Posterior cingulate gyrus (tissue), 11 donors: ENCODE results near the gene RFTN1.

Source experiments
- DNase-seq, 10 donors: peaks; one replicate each; pipeline versions ENCODE4 v3.0.0 to v3.0.0-alpha.2; 2020 to 2021; ENCODE audit warnings: mixed read lengths in 3 of 10
- intact Hi-C: fragments of 100-400 bp; cut with DNase I; formaldehyde crosslinking; loops from one replicate; pipeline ENCODE4 v1.15.1; 2023

The RFTN1 gene

GRCh38 chr3:16513141-16514020 lies at the start of gene RFTN1:
Gene RFTN1, minus strand, starts transcription at chr3:16513699. Its CDS starts 19,830 bp downstream, at chr3:16493869.
- peak in 6 of 10 donors; percentile 21 to 91 (median 58) for DNase-seq
- intact Hi-C loops = loop anchor here (10.0 kb wide), 1 partner anchor 219 kb away; no protein-coding TSS in a partner anchor

DNA sequence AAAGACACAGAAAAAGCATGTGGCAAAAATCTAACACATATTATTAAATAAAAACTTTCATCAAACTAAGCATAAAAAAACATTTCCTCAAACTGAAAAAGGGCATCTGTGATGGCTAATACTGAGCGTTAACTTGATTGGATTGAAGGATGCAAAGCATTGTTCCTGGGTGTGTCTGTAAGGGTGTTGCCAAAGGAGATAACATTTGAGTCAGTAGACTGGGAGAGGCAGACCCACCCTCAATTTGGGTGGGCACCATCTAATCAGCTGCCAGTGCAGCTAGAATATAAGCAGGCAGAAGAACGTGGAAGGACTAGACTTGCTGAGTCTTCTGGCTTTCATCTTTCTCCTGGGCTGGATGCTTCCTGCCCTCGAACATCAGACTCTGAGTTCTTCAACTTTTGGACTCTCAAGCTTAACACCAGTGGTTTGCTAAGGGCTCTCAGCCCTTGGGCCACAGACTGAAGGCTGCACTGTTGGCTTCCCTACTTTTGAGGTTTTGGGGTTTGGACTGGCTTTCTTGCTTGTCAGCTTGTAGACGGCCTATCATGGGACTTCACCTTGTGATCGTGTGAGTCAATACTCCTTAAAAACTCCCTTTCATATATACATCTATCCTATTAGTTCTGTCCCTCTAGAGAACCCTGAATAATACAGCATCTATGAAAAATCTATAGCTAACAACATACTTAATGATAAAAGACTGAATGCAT lies 46.3 kb upstream of the RFTN1 start:
- intact Hi-C loops = no loop called here
- no peak for DNase-seq

- intact Hi-C loops = no loop called here
- DNase-seq = no peak
These were observed 40.6 kb upstream of the RFTN1 start for GRCh38 chr3:16554126-16554525.

DNA sequence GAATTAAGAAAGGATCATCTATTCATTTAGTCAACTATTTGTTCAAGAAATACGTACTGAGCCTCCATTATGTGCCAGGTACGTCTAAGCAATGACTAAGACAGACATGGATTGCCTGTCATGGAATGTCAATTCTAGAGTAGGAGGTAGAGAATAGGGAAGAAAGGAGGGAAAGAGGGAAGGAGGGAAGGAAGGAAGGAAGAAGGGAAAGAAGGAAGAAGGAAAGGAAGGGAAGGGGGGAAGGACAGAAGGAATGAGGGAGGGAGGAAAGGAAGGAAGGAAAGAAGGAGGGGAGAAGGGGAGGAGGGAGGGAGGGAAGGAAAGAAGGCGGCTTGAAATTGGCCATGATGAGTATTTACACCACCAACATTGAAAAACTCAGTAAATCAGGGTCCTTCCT lies 39.3 kb upstream of the RFTN1 start:
- no peak for DNase-seq
- intact Hi-C loops = no loop called here

DNA sequence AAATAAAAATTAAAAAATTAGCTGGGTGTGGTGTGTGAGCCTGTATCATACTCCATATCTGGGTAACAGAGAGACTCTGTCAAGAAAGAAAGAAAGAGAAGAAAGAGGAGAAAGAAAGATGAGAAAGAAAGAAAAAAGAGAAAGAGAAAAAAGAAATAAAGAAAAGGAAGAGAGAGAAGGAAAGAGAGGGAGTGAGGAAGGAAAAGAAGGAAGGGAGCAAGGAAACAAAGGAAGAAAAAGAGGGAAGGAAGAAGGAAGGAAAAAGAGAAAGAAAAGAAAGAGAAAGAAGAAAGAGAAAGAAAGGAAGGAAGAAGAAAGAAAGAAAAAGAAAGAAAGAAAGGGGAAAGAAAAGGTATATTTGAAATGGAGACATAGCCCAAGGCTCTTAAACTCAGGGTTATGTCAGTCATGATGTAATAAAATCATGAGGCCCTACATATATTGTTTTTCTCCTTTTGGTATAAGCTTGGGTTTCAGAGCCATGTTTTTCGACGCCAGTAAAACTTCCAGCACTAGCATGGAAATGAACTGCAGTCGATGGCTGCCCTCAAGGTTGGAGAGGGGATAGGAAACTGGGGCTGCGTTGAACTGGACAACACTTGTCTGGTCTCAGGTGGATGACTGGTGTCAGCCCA lies 38.0 kb upstream of the RFTN1 start:
- DNase-seq = no peak
- intact Hi-C loops = loop anchor here (2.0 kb wide), 1 partner anchor 283 kb away; no protein-coding TSS in a partner anchor

GRCh38 chr3:16550676-16551341 lies 37.3 kb upstream of the RFTN1 start:
- intact Hi-C loops = loop anchor here (1.0 to 2.0 kb wide), 2 partner anchors 261 to 282 kb away; no protein-coding TSS in a partner anchor
- peak in 7 of 10 donors; percentile 47 to 84 (median 58) for DNase-seq

DNA sequence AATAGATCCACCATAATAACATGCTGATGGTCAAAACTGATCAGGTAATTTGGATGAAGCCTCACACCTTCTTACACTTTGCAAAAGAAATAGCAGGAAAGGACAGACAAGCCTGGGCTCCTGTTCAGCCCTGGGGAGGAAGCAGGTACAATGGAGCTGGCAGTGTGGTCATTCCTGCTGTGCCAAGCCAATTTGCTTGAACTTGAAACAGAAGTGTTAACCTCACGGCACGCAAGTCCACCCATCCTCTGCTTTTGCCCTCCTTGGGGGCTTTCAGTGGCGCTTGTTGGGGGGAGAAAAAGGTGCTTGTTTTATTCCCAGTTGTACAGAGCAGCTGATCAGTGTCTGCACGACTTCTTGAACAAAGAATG lies 36.8 kb upstream of the RFTN1 start:
- intact Hi-C loops = loop anchor here (1.0 to 2.0 kb wide), 2 partner anchors 260 to 281 kb away; no protein-coding TSS in a partner anchor
- peak in 1 of 10 donors; percentile 77 for DNase-seq

DNA sequence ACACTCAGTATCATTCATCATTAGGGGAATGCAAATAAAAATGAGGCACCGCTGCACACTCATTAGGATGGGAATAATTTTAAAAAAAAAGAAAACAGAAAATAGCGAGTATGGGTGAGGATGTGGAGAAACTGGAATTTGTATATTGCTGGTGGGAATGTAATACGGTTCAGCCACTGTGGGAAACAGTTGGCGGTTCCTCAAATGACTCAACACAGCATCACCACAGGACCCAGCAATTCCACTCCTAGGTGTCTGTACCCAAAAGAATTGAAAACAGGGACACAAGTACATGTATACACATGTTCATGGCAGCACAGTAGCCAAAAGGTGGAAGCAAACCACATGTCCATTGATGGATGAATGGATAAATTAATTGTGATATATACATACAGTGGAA lies 35.2 kb upstream of the RFTN1 start:
- intact Hi-C loops = no loop called here
- no peak for DNase-seq

GRCh38 chr3:16547561-16548357 lies 34.3 kb upstream of the RFTN1 start:
- no peak for DNase-seq
- intact Hi-C loops = no loop called here

GRCh38 chr3:16546186-16547010 lies 32.9 kb upstream of the RFTN1 start:
- DNase-seq = no peak

GRCh38 chr3:16545413-16546185 lies 32.1 kb upstream of the RFTN1 start:
- intact Hi-C loops = no loop called here
- no peak for DNase-seq

More at GRCh38 chr3:16546186-16547010, 32.9 kb upstream of the RFTN1 start:
- intact Hi-C loops = no loop called here

- intact Hi-C loops = no loop called here
- no peak for DNase-seq
These were observed 29.9 kb upstream of the RFTN1 start for GRCh38 chr3:16543242-16543864.

GRCh38 chr3:16538507-16538906 lies 25.0 kb upstream of the RFTN1 start:
- no peak for DNase-seq
- intact Hi-C loops = no loop called here

GRCh38 chr3:16536996-16537395 lies 23.5 kb upstream of the RFTN1 start:
- DNase-seq = no peak
- intact Hi-C loops = no loop called here

GRCh38 chr3:16536344-16536663 lies 22.8 kb upstream of the RFTN1 start:
- intact Hi-C loops = no loop called here

DNA sequence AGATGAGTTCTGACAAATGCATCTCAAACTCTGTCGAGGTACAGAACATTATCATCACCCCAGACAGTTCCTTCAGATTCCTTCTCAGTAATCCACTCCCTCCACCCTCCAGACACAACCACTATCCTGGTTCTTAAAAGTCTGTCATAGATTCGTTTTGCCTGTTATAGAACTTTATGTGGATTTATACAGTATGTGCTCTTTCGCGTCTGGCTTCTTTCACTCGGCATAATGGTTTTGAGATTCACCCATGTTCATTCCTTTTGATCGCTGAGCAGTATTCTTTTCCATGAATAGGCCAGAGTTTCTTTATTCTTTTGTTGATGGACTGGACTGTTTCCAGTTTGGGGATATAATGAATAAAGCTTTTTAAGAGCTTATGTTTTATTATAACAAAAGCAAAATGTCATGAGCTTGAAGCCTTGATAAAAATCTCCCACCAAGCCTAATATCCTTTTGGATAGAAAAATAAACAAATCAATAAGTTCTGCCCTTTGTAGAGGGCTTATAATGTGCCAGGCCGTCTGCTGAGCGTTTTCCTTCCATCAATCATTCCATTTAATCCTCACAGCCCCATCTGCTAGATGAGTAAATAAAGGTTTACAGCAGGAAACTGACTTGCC lies 21.3 kb upstream of the RFTN1 start:
- intact Hi-C loops = no loop called here
- no peak for DNase-seq

More at GRCh38 chr3:16536344-16536663, 22.8 kb upstream of the RFTN1 start:
- no peak for DNase-seq

- DNase-seq = no peak
- intact Hi-C loops = no loop called here
These were observed 20.6 kb upstream of the RFTN1 start for GRCh38 chr3:16533928-16534574.
